Breast epithelium (tissue), 3 donors: ENCODE results near the gene CELSR3.

ENCODE experiments used
- POLR2AphosphoS5 ChIP-seq, 3 donors: sonication (generic); formaldehyde crosslinking; IDR thresholded peaks; one replicate each; pipeline ENCODE4 v1.6.1; 2017; ENCODE audit warnings: antibody characterized with exemption in 3 of 3
- TF ChIP-seq, protein P1 (sequence below), 3 donors: fragments of 450-650 bp; IDR thresholded peaks; one replicate each; pipeline ENCODE4 v1.5.1; 2016 to 2017; ENCODE audit warnings: antibody characterized with exemption in 3 of 3, mild to moderate bottlenecking in 3 of 3, moderate library complexity in 3 of 3

DNA sequence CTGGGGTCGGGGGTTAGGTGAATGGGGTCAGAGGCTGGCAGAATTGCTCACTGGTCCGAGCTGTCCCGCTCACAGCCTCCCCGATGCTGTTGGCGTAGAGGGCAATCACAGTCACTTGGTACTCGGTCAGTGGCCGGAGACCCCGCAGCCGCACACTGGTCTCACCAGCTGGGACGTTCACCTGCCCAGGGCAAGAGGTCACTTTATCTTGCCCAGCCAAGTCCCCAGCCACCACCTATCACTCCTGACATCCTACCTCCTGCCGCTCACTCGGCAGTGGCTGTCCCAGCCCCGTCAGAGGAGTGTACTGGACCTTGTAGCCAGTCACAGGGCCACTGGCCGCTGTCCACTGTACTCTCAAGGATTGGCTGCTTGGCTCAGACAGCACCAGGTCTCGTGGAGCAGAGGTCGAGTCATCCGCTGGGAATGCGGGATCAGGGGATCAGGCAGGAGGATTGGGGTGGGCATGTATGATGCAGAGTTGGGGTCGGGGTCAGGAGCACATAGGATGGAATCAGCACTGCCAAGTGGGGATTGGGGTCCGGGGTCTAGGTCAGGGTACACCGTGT is 70.1 kb downstream of the CELSR3 start:
- TF ChIP-seq, protein P1, sequence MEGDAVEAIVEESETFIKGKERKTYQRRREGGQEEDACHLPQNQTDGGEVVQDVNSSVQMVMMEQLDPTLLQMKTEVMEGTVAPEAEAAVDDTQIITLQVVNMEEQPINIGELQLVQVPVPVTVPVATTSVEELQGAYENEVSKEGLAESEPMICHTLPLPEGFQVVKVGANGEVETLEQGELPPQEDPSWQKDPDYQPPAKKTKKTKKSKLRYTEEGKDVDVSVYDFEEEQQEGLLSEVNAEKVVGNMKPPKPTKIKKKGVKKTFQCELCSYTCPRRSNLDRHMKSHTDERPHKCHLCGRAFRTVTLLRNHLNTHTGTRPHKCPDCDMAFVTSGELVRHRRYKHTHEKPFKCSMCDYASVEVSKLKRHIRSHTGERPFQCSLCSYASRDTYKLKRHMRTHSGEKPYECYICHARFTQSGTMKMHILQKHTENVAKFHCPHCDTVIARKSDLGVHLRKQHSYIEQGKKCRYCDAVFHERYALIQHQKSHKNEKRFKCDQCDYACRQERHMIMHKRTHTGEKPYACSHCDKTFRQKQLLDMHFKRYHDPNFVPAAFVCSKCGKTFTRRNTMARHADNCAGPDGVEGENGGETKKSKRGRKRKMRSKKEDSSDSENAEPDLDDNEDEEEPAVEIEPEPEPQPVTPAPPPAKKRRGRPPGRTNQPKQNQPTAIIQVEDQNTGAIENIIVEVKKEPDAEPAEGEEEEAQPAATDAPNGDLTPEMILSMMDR (IDR thresholded peaks at IDR 0.05), result no peak
- no peak for TF ChIP-seq POLR2AphosphoS5 (IDR thresholded peaks at IDR 0.05)
